Activated CD4-positive, alpha-beta T cell treated with anti-CD3 and anti-CD28 coated beads, Interleukin-2, Interleukin-4, amounts not matched to agents 100 ng/mL and 50 ng/mL, durations not matched to agents 16 hours and 8 hours (primary cell): ENCODE results near the gene ATP2B1.

Source experiments
- DNase-seq: peaks from one replicate; pipeline ENCODE4 v3.0.0-alpha.2; 2020; ENCODE audit warnings: low spot score

ATP2B1 gene

DNA sequence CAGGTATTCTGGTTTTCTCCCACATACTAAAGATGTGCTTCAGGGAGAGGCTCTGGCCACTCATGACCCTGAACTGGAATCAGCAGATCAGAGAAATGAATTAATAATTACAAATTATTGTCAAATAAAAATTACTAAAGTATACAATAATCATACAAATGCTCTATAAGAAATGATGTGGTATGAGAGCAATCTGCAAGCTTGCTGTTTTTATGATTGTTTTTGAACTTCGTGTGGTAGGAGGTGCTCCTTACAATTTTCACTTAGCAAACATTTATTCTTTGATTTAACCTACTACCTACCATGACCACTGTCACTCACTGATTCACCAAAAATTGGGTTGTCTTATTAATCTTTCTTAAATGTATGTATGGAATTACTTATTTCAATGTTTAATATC, 16.2 kb downstream of the ATP2B1 start:
- no peak for DNase-seq

DNA sequence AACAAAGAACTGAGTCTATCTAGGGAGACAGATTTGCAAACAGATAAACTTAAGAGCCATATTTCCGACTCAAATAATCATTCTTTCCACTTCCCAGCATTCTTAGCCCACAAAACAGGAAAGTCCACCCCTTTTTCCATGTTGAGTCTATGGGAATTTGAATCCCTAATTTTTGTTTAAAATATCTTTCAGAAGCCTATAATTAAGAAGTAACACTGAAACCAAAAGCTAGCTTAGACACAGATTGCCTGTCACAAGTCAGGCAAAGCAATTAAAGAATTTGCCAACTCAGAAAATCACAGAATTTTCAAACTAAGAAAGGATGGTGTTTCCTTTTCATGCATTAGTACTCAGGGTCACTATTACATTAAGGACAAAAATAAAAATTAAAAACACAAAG, 17.0 kb downstream of the ATP2B1 start:
- DNase-seq: no peak

DNA sequence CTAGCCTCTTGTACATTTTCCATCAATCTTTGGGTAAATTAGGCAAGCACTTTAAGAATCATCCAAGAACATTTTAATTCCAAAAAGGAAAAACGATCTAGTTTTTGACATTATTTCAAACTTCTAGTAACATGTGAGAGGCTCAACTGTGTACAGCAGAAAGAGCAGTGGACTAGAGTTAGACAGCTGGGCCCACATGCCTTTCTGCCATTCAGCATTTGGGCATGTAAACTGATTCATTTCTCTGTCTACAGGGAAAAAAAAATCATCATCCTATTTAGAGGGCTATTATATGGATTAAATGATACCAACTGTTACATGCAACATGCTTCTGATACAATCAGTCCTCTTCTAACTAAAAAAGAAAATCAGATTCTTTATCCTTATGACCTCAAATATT, 17.7 kb downstream of the ATP2B1 start:
- DNase-seq: no peak

GRCh38 chr12:89689306-89689705, 19.3 kb downstream of the ATP2B1 start:
- no peak for DNase-seq

- no peak for DNase-seq
These were observed 22.3 kb downstream of the ATP2B1 start for GRCh38 chr12:89686311-89686710.

DNA sequence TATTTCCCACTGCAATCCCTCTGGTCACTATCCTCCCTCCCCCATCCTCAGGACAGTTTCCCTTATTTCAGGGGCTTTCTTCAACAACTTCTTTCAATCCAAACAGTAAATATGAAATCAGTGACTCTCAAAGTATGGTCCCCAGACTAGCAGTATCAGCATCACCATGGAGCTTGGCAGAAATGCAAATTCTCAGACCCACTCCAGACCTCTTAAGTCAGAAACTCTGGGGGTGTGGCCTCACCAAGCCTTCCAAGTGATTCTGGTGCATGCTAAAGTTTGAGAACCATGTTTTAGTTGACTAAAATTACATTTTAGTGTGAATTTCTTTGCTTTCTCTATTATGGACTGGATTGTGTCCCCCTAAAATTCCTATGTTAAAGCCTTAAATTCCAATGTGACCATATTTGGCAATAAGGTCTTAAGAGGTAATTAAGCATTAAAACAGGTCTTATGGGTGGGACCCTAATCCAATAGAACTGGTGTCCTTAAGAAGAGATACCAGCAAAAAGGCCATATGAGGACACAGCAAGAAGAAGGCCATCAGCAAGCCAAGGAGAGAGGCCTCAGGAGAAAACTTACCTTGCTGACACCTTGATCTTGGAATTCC, 23.2 kb downstream of the ATP2B1 start:
- DNase-seq: no peak

DNA sequence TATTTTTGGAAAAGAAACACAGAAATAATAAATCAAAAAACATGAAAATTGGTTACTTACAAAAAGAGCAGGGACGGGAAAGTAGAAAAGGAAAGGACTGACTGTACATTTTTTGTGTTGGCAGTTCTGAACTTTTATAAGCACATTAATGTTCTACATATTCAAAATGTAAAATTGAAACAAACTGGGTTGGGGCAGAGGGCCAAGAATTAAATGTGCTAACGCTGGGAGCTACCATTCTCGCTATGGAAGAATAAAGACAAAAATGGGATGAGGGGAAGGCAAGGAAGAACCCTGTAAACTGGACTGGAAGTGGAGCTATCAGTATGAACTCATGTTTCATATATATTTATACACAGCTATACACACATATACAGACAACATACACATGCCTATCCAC, 24.5 kb downstream of the ATP2B1 start:
- no peak for DNase-seq

DNA sequence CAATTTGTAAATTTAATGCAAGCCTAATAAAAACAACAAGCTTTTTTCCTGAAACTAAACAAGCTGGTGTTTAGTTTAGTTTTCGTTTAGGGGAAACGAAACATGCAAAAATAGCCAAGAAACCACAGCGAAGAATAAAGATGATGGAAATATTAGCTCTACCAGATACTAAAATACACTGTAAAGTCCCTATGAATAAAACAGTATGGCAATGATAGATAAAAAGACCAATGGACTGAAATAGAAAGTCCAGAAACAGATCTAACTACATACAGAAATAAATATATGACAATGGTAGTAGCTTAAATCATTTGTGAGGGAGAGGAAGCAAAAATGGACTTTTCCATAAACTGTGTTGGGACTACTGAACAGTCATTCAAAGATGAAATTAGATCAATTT, 26.4 kb downstream of the ATP2B1 start:
- no peak for DNase-seq

DNA sequence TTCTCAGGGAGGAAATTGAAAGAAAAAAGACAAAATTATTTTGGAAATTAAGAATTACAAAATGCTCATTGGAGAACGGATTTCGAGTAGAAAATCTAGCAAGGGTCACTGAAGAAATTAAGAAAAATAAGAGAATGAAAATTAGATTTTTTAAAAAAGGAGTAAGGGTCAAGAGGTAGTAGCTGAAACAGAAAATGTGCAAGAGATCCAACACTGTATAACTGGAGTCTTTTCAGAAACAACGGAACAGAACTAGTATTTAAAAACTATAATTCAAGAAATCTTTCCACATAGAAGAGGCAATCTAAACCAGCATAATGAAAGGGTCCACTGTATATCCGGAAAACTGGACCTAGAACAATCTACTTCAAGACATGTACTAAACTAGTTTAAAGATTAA, 28.2 kb downstream of the ATP2B1 start:
- no peak for DNase-seq

GRCh38 chr12:89679631-89680030, 29.0 kb downstream of the ATP2B1 start:
- no peak for DNase-seq

DNA sequence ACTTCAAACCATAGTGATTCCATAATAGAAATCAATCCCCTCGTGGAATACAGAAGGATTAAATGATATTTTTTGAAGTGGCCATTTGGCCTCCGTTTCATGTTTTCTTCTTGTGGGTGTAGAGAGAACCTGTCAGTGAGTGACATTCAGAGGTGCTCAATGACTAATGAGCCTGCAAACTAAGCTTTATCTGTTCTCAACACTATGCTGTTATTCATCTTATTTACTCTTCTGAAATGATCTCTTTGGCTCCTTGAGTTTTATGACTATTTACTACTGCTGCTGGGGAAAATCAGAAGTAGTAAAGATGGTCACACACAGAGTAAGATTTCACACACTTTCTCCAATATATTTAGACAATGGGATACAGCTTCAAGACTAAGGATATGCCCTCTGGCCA, 30.4 kb downstream of the ATP2B1 start:
- no peak for DNase-seq

DNA sequence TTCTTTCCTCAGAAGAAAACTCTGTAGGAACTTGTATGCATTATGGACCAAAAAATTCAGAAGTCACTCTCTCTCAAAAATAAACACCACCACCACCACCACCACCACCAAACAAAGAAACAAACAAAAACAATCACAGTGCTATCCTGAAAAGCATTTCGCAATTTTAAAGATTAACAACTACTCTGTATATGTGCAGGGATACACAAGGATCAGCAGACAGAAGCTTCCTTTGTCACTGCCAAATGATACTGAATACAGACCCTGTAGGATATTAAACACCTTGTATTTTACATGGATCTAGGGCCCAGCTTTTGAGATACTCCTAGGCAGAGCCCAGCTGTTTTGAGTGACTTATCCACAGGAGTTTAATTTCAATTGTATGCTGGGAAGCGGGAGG, 31.7 kb downstream of the ATP2B1 start:
- DNase-seq: no peak

GRCh38 chr12:89674326-89674942, 34.2 kb downstream of the ATP2B1 start:
- DNase-seq: no peak

DNA sequence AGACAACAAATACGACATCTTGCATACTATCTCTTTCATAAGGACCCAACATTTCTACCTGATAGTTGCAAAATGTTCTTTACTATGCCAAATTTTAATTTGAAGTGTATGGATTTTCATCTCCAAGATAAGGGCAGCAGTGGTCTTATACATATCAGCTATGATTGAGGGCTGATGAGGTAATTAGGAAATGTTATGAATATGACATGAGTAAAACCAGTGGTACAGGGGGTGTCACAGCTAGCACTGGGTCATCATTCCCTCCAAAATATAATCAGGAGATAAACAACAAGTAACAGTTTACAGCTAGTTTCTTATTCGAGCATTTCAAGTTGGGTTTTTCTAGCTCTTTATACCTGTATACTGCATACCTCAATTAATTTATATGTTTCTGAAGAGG, 35.0 kb downstream of the ATP2B1 start:
- DNase-seq: no peak

- DNase-seq: no peak
These were observed 36.1 kb downstream of the ATP2B1 start for GRCh38 chr12:89672589-89672979.

- DNase-seq: no peak
These were observed 37.2 kb downstream of the ATP2B1 start for GRCh38 chr12:89671469-89671868.

DNA sequence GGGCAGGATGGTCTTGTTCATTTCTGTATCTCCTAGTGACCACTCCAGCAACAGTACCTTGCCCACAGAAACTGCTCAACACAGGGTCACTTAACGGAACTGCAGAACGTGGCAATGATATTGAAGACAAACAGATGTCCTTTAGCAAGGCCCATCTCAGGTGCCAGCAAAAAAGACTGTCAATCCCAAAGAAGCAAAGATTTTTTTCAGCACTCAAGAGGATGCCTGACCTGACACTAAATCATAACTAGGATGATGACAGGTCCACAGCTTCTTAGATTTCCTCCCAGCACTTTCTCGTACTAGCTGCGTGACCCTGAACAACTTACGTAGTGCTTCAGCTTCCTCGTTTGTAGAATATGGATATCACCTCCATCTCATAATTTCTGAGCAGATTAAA, 39.4 kb downstream of the ATP2B1 start:
- no peak for DNase-seq

GRCh38 chr12:89665556-89665955, 43.1 kb downstream of the ATP2B1 start:
- no peak for DNase-seq

GRCh38 chr12:89664441-89664840, 44.2 kb downstream of the ATP2B1 start:
- no peak for DNase-seq

GRCh38 chr12:89663577-89664357, 44.9 kb downstream of the ATP2B1 start:
- DNase-seq: no peak

- no peak for DNase-seq
These were observed 46.0 kb downstream of the ATP2B1 start for GRCh38 chr12:89662623-89663022.

GRCh38 chr12:89661706-89662330, 46.8 kb downstream of the ATP2B1 start:
- no peak for DNase-seq

DNA sequence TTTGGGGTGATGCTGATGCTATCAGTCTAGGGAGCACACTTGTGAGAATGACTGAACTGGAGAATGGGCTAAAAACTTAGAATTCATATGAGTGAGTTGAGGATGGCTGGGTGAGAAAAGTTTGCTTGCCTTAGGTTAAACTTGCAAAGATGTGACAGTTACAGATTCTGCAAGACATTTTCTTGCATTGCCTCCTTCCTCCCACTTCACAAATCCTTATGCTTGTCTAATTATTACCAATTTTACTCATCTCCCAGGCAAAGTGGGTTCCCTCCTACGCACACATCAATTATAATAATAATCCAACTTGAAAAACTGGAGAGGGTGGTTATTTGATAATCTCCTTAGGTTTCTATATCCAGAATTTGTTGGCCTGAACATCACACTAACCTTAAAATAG, 50.9 kb downstream of the ATP2B1 start:
- no peak for DNase-seq
